K562 (cell line): ENCODE measurements around the gene CEP250. TPM values are rescaled to one million over a fixed set of nuclear protein-coding genes. Genes with fewer than 3 reads are reported as not detected.

ENCODE experiments used
- CBFA2T2 ChIP-seq: fragments of 450-650 bp; conservative IDR thresholded peaks from 2 replicates; pipeline ENCODE4 v1.6.1; 2017; ENCODE audit warnings: mild to moderate bottlenecking
- CCNT2 ChIP-seq: IDR thresholded peaks from 2 replicates; pipeline ENCODE4 v1.6.1; 2011; ENCODE audit warnings: borderline replicate concordance, low read depth, mild to moderate bottlenecking, moderate library complexity, mixed read lengths, low read length; ENCODE audit not compliant: insufficient read length; ENCODE audit errors: extremely low read depth
- CTCFL ChIP-seq: IDR thresholded peaks from 2 replicates; pipeline ENCODE4 v1.6.1; 2011; ENCODE audit warnings: borderline replicate concordance, low read depth, mild to moderate bottlenecking, moderate library complexity, low read length; ENCODE audit not compliant: insufficient read depth, poor library complexity, severe bottlenecking
- DLX4 ChIP-seq: fragments of 250-450 bp; sonication (Bioruptor Pico); IDR thresholded peaks from 2 replicates; pipeline ENCODE4 v1.6.1; 2021; ENCODE audit warnings: mild to moderate bottlenecking
- GATA2 ChIP-seq: sonication (generic); formaldehyde crosslinking; IDR thresholded peaks from 2 replicates; pipeline ENCODE4 v1.4.0; 2020; ENCODE audit warnings: mild to moderate bottlenecking, missing genetic modification reagents
- HMBOX1 ChIP-seq: sonication (generic); IDR thresholded peaks from 2 replicates; pipeline ENCODE4 v1.6.1; 2016
- JUND ChIP-seq, 2 experiments: IDR thresholded peaks; 2 replicates in 1 of 2; 3 replicates in 1 of 2; pipeline ENCODE4 v1.6.1; 2011; ENCODE audit warnings: borderline replicate concordance in 2 of 2, low read depth in 2 of 2, low read length in 2 of 2, improper control_type of control experiment in 1 of 2, missing biosample characterization in 1 of 2, missing genetic modification characterization in 1 of 2, missing genetic modification reagents in 1 of 2
- KLF16 ChIP-seq: IDR thresholded peaks from 2 replicates; pipeline ENCODE4 v1.6.1; 2016; ENCODE audit warnings: antibody characterized with exemption
- LEF1 ChIP-seq: fragments of 450-650 bp; IDR thresholded peaks from 2 replicates; pipeline ENCODE4 v1.6.1; 2016; ENCODE audit warnings: mild to moderate bottlenecking
- NEUROD1 ChIP-seq: fragments of 150-350 bp; IDR thresholded peaks from 2 replicates; pipeline ENCODE4 v1.6.1; 2014; ENCODE audit warnings: borderline replicate concordance, low read length, low read depth; ENCODE audit not compliant: partially characterized antibody
- NR2C1 ChIP-seq, 2 experiments: fragments of 450-650 bp; IDR thresholded peaks; 2 replicates each; pipeline ENCODE4 v1.6.1; 2017; ENCODE audit warnings: mild to moderate bottlenecking in 2 of 2, antibody characterized with exemption in 1 of 2, inconsistent platforms in 1 of 2, missing compliant biosample characterization in 1 of 2, missing genetic modification characterization in 1 of 2
- PML ChIP-seq: IDR thresholded peaks from 2 replicates; pipeline ENCODE4 v1.6.1; 2012; ENCODE audit warnings: low read length, inconsistent platforms
- POLR2AphosphoS5 ChIP-seq: IDR thresholded peaks from 2 replicates; pipeline ENCODE4 v1.6.1; 2011; ENCODE audit warnings: mild to moderate bottlenecking, low read depth, low read length, moderate library complexity; ENCODE audit not compliant: control insufficient read depth, insufficient read depth
- SMARCE1 ChIP-seq: fragments of 450-650 bp; IDR thresholded peaks from 2 replicates; pipeline ENCODE4 v1.7.1; 2016; ENCODE audit warnings: mild to moderate bottlenecking
- SPI1 ChIP-seq: IDR thresholded peaks from 2 replicates; pipeline ENCODE4 v1.6.1; 2011; ENCODE audit warnings: low read depth, low read length, control low read depth, borderline replicate concordance
- SRF ChIP-seq, 2 experiments: fragments of 250-450, 450-650 bp in 1 of 2; sonication (Bioruptor Pico) in 1 of 2; sonication (generic) in 1 of 2; formaldehyde crosslinking; IDR thresholded peaks; 2 replicates each; pipeline versions ENCODE4 v1.5.0 to v1.5.1; 2020 to 2022; ENCODE audit warnings: mild to moderate bottlenecking in 1 of 2, missing genetic modification reagents in 1 of 2
- TBL1XR1 ChIP-seq, 2 experiments: IDR thresholded peaks; 2 replicates each; pipeline ENCODE4 v1.6.1; 2012; ENCODE audit warnings: improper control_type of control experiment in 2 of 2, low read length in 2 of 2, mild to moderate bottlenecking in 1 of 2
- TCF7 ChIP-seq: sonication (generic); IDR thresholded peaks from 2 replicates; pipeline ENCODE4 v1.6.1; 2016; ENCODE audit warnings: antibody characterized with exemption, borderline replicate concordance
- YY1 ChIP-seq, 3 experiments: IDR thresholded peaks; 2 replicates each; pipeline ENCODE4 v1.6.1; 2011; ENCODE audit warnings: low read length in 2 of 3, mild to moderate bottlenecking in 2 of 3, moderate library complexity in 2 of 3, borderline replicate concordance in 1 of 3, control low read depth in 1 of 3, low read depth in 1 of 3; ENCODE audit not compliant: insufficient read depth in 3 of 3, insufficient replicate concordance in 2 of 3, control insufficient read depth in 1 of 3, insufficient read length in 1 of 3; ENCODE audit errors: extremely low read depth in 1 of 3
- ZNF121 ChIP-seq: sonication (generic); formaldehyde crosslinking; conservative IDR thresholded peaks from 2 replicates; pipeline ENCODE4 v1.8.0; 2022; ENCODE audit warnings: missing genetic modification reagents
- ZNF282 ChIP-seq: sonication (generic); formaldehyde crosslinking; IDR thresholded peaks from 2 replicates; pipeline ENCODE4 v1.8.1; 2023; ENCODE audit warnings: missing genetic modification reagents
- polyA plus RNA-seq, 8 experiments: library from polyadenylated mRNA; depleted of rRNA in 4 of 8; stranded (reverse) in 5 of 8; unstranded in 3 of 8; fragments of >200 nt; fragmentation: Nextera tagmentation in 2 of 8; fragmentation: Illumina TruSeq in 1 of 8; extraction: Ambion mirVana in 2 of 8; extraction: Trizol in 1 of 8; gene quantifications; 2 replicates each; pipeline versions ENCODE4 v1.2.1 to v1.2.3, GENCODE V29; 2011 to 2014; ENCODE audit warnings: inconsistent platforms in 1 of 8, missing spikeins in 1 of 8
- total RNA-seq, 7 experiments: library from RNA; depleted of rRNA in 6 of 7; stranded (reverse); fragments of >200 nt in 6 of 7; fragmentation: Illumina TruSeq in 2 of 7; extraction: Trizol in 2 of 7; gene quantifications; 2 replicates each; pipeline versions ENCODE4 v1.2.1 to v1.2.3, GENCODE V29; 2011 to 2021; ENCODE audit warnings: low replicate concordance in 1 of 7
- TF ChIP-seq, protein P1 (sequence below): sonication (generic); formaldehyde crosslinking; IDR thresholded peaks from 2 replicates; pipeline ENCODE4 v1.8.0; 2022; ENCODE audit warnings: missing genetic modification reagents, mild to moderate bottlenecking, moderate library complexity, borderline replicate concordance

The CEP250 gene
- total and polyA plus RNA-seq, 9 of the 15 experiments (the other 6 are each of a cell fraction or from before 2014, with no cell fraction given): 2.5 to 41.9 (median 20.5) TPM

DNA sequence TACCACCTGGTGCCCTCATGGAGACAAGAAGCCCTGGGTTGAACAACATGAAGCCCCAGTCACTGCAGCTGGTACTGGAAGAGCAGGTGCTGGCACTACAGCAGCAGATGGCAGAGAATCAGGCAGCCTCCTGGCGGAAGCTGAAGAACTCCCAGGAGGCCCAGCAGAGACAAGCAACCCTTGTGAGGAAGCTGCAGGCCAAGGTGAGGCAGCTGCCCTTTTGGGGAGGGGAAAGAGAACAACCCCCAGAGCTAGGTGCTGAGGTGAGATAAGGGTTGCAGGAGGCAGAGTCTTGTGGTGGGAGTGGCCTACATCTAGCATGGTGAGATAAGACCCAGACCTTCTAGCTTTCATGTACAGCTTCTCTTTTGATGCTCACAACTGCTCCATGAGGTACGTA lies 7.0 kb downstream of the CEP250 start (continued):
- peak; percentile 81 for TF ChIP-seq GATA2 (CRISPR knock-in tag)
- TF ChIP-seq CTCFL: no peak
- TF ChIP-seq POLR2AphosphoS5: peak; percentile 86
- TF ChIP-seq SMARCE1: peak; percentile 70
- TF ChIP-seq TBL1XR1 (IDR thresholded peaks at IDR 0.05; ENCODE audit: low read length in 2 of 2): 0 out of 4 replicates have a peak, but pooled peaks of 1 of the 2 experiments have one; percentile 51
- 0 out of 2 replicates have a peak, but pooled peaks have one; percentile 49 for TF ChIP-seq TCF7
- TF ChIP-seq CBFA2T2: peak; percentile 89
- TF ChIP-seq, protein P1, sequence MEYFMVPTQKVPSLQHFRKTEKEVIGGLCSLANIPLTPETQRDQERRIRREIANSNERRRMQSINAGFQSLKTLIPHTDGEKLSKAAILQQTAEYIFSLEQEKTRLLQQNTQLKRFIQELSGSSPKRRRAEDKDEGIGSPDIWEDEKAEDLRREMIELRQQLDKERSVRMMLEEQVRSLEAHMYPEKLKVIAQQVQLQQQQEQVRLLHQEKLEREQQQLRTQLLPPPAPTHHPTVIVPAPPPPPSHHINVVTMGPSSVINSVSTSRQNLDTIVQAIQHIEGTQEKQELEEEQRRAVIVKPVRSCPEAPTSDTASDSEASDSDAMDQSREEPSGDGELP (CRISPR knock-in tag): peak; percentile 66
- TF ChIP-seq NEUROD1: no peak
- TF ChIP-seq ZNF282 (CRISPR knock-in tag): no peak
- peak in 1 of 3 experiments; percentile 4 for TF ChIP-seq YY1 (IDR thresholded peaks at IDR 0.05; ENCODE audit: borderline replicate concordance in 1 of 3, control insufficient read depth in 1 of 3, extremely low read depth in 1 of 3, insufficient read depth in 3 of 3, insufficient read length in 1 of 3, insufficient replicate concordance in 2 of 3, low read depth in 1 of 3, low read length in 2 of 3)
- TF ChIP-seq PML: peak; percentile 75
- peak; percentile 70 for TF ChIP-seq JUND (IDR thresholded peaks at IDR 0.05; ENCODE audit: borderline replicate concordance, low read depth, low read length)
- TF ChIP-seq JUND (tag; IDR thresholded peaks at IDR 0.05; ENCODE audit: borderline replicate concordance, low read depth, low read length): peak; percentile 12; the same call in 1 of the 3 replicates
- TF ChIP-seq LEF1: peak; percentile 50; the same call in 1 of the 2 replicates
- TF ChIP-seq HMBOX1: no peak
- peak; percentile 72 for TF ChIP-seq KLF16
- no peak for TF ChIP-seq NR2C1 (IDR thresholded peaks at IDR 0.05)
- TF ChIP-seq NR2C1 (tag; IDR thresholded peaks at IDR 0.05): no peak
- no peak for TF ChIP-seq DLX4 (CRISPR knock-in tag)
- peak; percentile 14 for TF ChIP-seq CCNT2
- TF ChIP-seq ZNF121 (CRISPR knock-in tag): no peak
- 0 out of 2 replicates have a peak, but pooled peaks have one; percentile 9 for TF ChIP-seq SPI1
- TF ChIP-seq SRF (CRISPR knock-in tag; IDR thresholded peaks at IDR 0.05): peak in 1 of 2 experiments; percentile 66; a peak in 1 of 4 replicates
